Stimulated activated CD4-positive, alpha-beta T cell treated with anti-CD3 and anti-CD28 coated beads, Interleukin-1b, Interleukin-23, amount 100 ng/mL, for 24 hours (primary cell): ENCODE data around the gene LRBA.

Experiments
- DNase-seq, 4 experiments: peaks; one replicate each; pipeline ENCODE4 v3.0.0-alpha.2; 2020; ENCODE audit warnings: low read depth in 4 of 4, low spot score in 1 of 4

The LRBA gene

DNA sequence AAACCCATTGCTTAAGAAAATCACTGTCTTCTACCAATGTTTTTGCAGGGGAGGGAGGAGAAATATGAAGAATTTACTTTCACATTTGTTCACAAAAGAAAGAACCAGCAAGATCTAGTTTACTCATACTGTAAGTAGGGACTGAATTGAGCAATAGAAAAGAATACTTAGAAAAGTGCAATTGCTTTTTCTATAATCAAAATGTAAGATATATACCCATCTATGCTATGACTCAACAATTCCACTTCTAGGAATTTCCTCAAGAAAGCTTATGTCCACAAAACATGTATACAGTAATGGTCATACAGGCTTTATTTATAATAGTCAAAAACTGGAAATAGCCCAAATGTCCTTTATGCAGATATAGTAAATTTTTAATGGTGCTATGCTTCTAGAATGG, 196.4 kb downstream of the LRBA start:
- no peak for DNase-seq

GRCh38 chr4:150817804-150818528, 197.1 kb downstream of the LRBA start:
- no peak for DNase-seq

DNA sequence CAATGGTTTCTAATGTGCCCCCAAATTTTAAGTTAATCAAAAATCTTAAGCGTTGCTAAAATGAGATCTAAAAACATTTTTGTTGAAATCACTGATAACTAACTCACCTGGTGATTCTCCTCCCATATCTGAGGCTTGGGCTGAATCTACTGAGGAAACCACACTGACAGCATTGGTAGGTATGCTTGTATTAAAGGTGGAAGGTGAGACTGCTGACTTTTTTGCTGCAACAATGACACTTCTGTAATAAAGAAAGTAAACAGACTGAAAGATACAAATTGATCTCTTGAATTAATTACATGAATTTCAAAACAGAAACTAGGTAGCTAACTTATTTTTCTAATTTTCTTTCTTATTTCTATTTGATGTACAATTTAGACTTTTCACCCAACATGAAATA, 198.1 kb downstream of the LRBA start:
- no peak for DNase-seq

- no peak for DNase-seq
These were observed 198.6 kb downstream of the LRBA start for GRCh38 chr4:150816491-150816890.

DNA sequence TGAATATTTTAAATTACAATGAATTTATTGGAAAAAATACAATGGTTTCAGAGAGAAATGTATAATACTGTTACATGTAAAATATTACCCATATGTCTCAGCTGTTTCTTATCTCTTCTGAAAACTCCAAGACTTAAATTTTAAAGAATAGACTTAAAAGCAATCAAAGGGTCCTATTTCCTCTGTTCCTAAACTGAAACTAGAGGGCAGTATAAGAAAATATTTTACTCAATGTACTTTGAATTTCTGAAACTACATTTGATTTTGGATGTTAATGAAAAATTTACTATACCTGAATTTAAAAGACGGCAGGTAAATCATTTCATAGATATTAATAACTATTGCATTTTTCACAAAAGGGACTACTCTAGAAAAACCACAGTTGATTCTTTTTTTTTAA, 200.2 kb downstream of the LRBA start:
- DNase-seq = no peak

DNA sequence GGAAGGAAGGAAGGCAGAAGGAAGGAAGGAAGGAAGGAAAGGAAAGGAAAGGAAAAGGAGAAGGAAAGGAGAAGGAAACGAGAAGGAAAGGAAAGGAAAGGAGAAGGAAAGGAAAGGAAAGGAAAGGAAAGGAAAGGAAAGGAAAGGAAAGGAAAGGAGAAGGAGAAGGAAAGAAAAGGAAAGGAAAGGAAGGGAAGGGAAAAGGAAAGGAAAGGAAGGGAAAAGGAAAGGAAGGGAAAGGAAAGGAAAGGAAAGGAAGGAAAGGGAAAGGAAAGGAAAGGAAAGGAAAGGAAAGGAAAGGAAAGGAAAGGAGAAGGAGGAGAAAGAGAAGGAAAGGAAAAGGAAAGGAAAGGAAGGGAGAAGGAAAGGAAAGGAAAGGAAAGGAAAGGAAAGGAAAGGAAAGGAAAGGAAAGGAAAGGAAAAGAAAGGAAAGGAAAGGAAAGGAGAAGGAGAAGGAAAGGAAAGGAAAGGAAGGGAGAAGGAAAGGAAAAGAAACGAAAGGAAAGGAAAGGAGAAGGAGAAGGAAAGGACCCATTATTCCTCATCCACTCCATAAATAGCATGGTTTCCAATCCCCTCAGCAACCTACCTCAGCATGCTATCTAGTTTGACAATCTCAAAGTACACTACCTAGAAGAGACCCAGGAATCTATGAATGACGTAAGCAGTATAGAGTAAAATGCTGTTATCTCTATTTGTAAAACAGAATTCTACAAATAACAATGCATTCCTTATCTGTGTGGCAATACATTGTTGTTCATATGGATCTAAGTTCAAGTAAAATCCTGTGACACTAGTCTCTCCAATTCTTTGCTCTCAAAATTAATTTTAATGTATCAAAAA, 209.7 kb downstream of the LRBA start:
- DNase-seq = no peak

- DNase-seq = no peak
These were observed 213.3 kb downstream of the LRBA start for GRCh38 chr4:150801833-150802232.

DNA sequence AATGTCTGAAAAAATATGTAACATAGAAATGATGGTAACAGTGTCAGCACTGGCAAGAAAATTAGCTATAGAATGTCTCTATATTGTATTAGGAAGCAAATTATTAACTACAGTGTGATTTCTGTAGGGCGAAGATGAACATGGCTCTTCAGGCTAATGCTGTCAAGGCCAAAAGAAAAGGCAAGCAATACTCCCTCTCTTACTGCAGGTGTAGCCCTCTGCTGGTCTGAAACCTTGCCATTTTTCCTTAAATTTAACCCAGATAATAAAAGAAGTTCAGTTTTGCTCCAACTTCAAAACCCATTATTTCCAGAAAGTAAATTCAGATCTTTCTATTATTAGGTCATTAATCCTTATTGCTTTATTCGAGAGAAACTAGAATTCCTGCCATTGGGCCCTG, 215.9 kb downstream of the LRBA start:
- DNase-seq = no peak

DNA sequence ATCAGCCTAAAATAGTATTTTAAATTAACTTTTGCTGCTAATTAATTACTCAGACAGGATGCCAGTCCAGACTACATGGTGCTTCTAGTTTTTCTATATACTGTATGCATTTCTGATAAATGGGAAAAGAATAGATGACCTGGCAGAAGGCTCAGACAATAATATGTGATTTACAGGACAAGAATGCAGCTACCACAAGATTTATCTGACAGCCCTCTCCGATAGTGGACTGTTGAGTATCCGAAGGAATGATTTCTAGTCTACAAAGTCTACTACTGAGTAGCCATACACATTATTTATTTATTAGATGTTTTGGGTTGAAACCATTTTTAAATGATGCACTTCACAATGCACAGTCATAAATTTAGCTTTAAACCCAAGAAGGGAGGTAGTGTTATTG, 220.4 kb downstream of the LRBA start:
- DNase-seq = no peak

GRCh38 chr4:150789864-150790263, 225.2 kb downstream of the LRBA start:
- DNase-seq = no peak

GRCh38 chr4:150784939-150785338, 230.1 kb downstream of the LRBA start:
- no peak for DNase-seq

DNA sequence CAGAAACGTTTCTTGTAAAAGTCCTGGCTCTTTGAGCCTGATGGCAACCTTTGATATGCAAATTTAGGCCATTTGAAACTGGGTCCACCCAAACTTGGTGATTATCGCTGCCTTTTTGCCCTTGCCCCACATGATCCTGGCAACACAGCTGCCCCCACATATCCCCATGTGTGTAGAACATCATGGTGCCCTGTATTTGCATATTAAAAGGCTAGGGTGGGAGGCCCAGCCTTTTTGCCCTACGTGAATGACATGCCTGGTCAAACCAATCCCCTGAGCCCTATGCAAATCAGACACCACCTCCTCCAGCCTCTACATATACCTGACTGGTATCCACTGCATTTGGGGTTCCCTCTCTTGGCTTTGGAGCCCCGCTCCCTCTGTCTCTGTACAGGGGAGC, 230.8 kb downstream of the LRBA start:
- no peak for DNase-seq

GRCh38 chr4:150782921-150783320, 232.2 kb downstream of the LRBA start:
- DNase-seq = no peak

- no peak for DNase-seq
These were observed 232.8 kb downstream of the LRBA start for GRCh38 chr4:150782311-150782710.

DNA sequence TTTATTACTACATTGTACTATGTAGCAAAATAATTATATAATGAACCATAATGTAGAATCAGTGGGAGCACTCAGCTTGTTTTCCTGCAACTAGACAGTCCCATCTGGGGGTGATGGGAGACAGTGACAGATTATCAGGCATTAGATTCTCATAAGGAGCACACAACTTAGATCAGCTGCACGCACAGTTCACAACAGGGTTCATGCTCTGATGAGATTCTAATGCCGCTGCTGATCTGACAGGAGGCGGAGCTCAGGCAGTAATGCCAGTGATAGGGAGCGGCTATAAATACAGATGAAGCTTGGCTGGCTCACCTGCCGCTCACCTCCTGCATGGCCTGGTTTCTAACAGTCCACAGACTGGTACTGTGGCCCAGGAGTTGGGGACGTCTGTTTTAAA, 233.9 kb downstream of the LRBA start:
- no peak for DNase-seq

- DNase-seq = no peak
These were observed 235.4 kb downstream of the LRBA start for GRCh38 chr4:150779707-150780106.

GRCh38 chr4:150773729-150774449, 241.2 kb downstream of the LRBA start:
- no peak for DNase-seq

DNA sequence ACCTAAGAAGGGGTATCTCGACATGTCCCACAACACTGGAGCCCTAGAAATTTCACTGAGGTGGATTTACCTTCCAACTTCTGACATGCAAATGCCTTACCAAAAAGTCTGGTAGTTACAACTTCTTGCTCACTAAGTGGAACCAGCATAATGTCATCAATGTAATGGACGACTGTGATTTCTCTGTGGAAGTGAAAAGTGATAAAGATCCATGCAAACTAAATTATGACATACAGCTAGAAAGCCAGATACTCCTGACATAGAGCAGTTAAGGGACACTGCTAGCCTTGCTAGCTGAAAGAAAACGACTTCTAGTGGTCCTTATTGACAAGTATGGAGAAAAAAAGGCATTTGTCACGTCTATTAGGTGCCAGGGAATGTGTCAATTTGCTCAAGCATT, 242.1 kb downstream of the LRBA start:
- no peak for DNase-seq

GRCh38 chr4:150771382-150771781, 243.7 kb downstream of the LRBA start:
- DNase-seq = no peak

- DNase-seq = no peak
These were observed 245.2 kb downstream of the LRBA start for GRCh38 chr4:150769845-150770244.

DNA sequence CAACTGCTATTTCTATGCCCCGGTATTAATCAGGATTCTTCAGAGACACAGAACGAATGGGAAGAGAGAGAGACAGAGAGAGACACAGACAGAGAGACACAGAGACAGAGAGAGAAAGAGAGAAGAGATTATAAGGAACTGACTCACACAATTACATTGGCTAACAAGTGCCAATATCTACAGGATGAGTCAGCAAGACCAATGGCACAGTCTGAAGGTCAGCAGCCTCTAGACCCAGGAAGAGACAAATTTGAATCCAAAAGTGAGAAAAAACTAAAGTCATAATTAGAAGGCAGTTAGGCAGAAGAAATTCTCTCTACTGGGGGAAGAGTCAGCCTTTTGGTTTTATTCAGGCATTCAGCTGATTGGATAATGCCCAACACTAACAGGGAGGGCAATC, 245.8 kb downstream of the LRBA start:
- no peak for DNase-seq

DNA sequence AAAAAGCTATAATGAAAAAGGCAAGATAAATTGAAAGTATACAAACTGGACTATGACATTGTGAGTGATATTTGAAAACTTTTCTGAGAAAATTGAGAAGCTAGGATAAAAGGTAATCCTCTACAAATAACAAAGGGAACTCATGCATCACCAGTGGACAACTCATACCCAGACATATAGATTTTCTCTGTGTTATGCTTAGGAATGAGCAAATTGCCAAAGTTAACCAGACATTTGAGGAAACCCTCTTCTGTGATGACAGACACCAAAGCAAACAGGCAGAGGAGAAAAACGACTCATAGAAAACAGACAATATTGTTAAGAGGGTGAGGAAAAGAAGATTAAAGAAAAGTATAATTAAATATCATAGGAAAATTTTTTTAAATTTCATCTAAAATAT, 246.6 kb downstream of the LRBA start:
- no peak for DNase-seq
